OCI-LY7 (cell line): ENCODE results near the gene PTPRF. TPM values are rescaled to one million over a fixed set of nuclear protein-coding genes. Genes with fewer than 3 reads are reported as not detected.
"Not testable (repeated sequence)": the region's sequence is repeated elsewhere in the genome, so short reads cannot be mapped to it uniquely, and the experiment has no call there.

Source experiments
- BruUV-seq: library from RNA; stranded (reverse); fragments of 400-500 nt; replicated peaks from 2 replicates; lab custom pipeline; 2021; lab: Mats Ljungman, UMichigan
- CTCF ChIA-PET: fragments of 300-600 bp; sonication (Branson Sonifier 250); formaldehyde crosslinking; loops from one replicate; lab custom pipeline; 2022; ENCODE audit warnings: antibody characterized with exemption; ENCODE audit not compliant: unreplicated experiment; lab: Charles Lee
- POLR2A ChIA-PET: fragments of 300-600 bp; sonication (Branson Sonifier 250); formaldehyde crosslinking; loops from one replicate; lab custom pipeline; 2022; ENCODE audit warnings: antibody characterized with exemption; lab: Charles Lee
- DNase-seq: peaks from one replicate; pipeline ENCODE4 v3.0.0-alpha.2; 2015; ENCODE audit warnings: low spot score
- H2AFZ ChIP-seq: fragments of 200-600 bp; sonication (generic), shearing (Covaris generic); 2 replicates; pipeline ENCODE4 v1.6.1; 2014; ENCODE audit warnings: mild to moderate bottlenecking, antibody characterized with exemption, low read length, moderate library complexity
- H3K27ac ChIP-seq: fragments of 200-600 bp; sonication (generic); 2 replicates; pipeline ENCODE4 v1.5.1; 2014; ENCODE audit warnings: mixed run types, low read depth, mild to moderate bottlenecking, moderate library complexity, low read length, inconsistent platforms; ENCODE audit not compliant: poor library complexity, severe bottlenecking
- H3K36me3 ChIP-seq: fragments of 200-600 bp; sonication (generic); 2 replicates; pipeline ENCODE4 v1.6.1; 2014; ENCODE audit warnings: mild to moderate bottlenecking, antibody characterized with exemption, low read length, moderate library complexity, mixed read lengths; ENCODE audit not compliant: insufficient read depth
- H3K4me1 ChIP-seq: fragments of 200-600 bp; sonication (generic); 2 replicates; pipeline ENCODE4 v1.5.1; 2014; ENCODE audit warnings: mild to moderate bottlenecking, low read length; ENCODE audit not compliant: insufficient read depth, poor library complexity, severe bottlenecking
- H3K4me2 ChIP-seq: fragments of 200-600 bp; sonication (generic); 2 replicates; pipeline ENCODE4 v1.6.1; 2014; ENCODE audit warnings: mild to moderate bottlenecking, low read length
- H3K4me3 ChIP-seq: fragments of 200-600 bp; sonication (generic); 2 replicates; pipeline ENCODE4 v1.5.1; 2014; ENCODE audit warnings: mild to moderate bottlenecking, low read depth, low read length; ENCODE audit not compliant: poor library complexity, severe bottlenecking
- H3K79me2 ChIP-seq: fragments of 200-600 bp; sonication (generic); 2 replicates; pipeline ENCODE4 v1.6.1; 2016; ENCODE audit warnings: low read depth, mild to moderate bottlenecking, low read length, moderate library complexity, mixed read lengths; ENCODE audit not compliant: insufficient read depth
- H3K9me2 ChIP-seq: fragments of 200-600 bp; sonication (generic); 2 replicates; pipeline ENCODE4 v1.6.1; 2016; ENCODE audit warnings: mild to moderate bottlenecking, low read length, mixed read lengths; ENCODE audit not compliant: insufficient read depth
- H3K9me3 ChIP-seq: fragments of 200-600 bp; sonication (generic); 2 replicates; pipeline ENCODE4 v1.6.1; 2014; ENCODE audit warnings: mild to moderate bottlenecking, mixed run types, low read length, mixed read lengths
- H4K20me1 ChIP-seq: fragments of 200-600 bp; sonication (generic); 2 replicates; pipeline ENCODE4 v1.6.1; 2014; ENCODE audit warnings: mild to moderate bottlenecking, antibody characterized with exemption, low read length, moderate library complexity, mixed read lengths; ENCODE audit not compliant: insufficient read depth
- EZH2phosphoT487 ChIP-seq: fragments of 200-600 bp; sonication (generic); IDR thresholded peaks from 2 replicates; pipeline ENCODE4 v1.6.1; 2018; ENCODE audit warnings: low read depth, borderline replicate concordance, mild to moderate bottlenecking, mixed run types, antibody characterized with exemption, low read length, moderate library complexity, mixed read lengths
- intact Hi-C: fragments of 100-400 bp; cut with micrococcal nuclease; formaldehyde crosslinking; loops from one replicate; pipeline ENCODE4 v1.10.0; 2022; ENCODE audit not compliant: unreplicated experiment
- total RNA-seq, 2 experiments: library from RNA; depleted of rRNA in 1 of 2; stranded (reverse); fragments of >200 nt in 1 of 2; shearing (Covaris generic) in 1 of 2; gene quantifications; 2 replicates each; pipeline ENCODE4 v1.2.3, GENCODE V29; 2014 to 2022
- TF ChIP-seq, protein P1 (sequence below): fragments of 200-600 bp; sonication (generic); conservative IDR thresholded peaks from 2 replicates; pipeline ENCODE4 v1.5.1; 2014; ENCODE audit warnings: mild to moderate bottlenecking, antibody characterized with exemption, low read length, moderate library complexity, mixed read lengths

Gene PTPRF
- total RNA-seq, 2 experiments from 2014 or later = 0.06 to 0.48 TPM

DNA sequence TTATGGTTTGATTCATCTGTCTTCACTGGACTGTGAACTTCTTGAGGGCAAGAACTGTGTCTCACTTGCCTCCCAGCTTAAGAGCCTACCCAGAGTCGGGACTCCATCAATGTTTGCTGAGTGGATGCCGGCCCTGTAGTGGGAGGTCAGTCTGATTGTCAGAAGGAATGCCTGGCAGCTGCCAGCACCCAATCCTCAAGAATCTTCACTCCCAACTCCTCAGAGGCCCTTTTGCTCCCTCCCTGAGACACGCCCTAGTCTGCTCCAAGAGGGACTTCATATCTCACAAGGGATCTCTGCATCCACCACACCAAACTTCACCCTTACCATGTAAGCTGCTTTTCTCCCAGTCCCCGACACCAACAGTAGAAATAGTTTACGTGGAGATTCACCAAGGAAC, 104.0 kb downstream of the PTPRF start:
- H3K4me1 ChIP-seq = no peaks in the 10 kb centered on the region
- intact Hi-C loops = no loop called here
- POLR2A ChIA-PET = no interaction called here

DNA sequence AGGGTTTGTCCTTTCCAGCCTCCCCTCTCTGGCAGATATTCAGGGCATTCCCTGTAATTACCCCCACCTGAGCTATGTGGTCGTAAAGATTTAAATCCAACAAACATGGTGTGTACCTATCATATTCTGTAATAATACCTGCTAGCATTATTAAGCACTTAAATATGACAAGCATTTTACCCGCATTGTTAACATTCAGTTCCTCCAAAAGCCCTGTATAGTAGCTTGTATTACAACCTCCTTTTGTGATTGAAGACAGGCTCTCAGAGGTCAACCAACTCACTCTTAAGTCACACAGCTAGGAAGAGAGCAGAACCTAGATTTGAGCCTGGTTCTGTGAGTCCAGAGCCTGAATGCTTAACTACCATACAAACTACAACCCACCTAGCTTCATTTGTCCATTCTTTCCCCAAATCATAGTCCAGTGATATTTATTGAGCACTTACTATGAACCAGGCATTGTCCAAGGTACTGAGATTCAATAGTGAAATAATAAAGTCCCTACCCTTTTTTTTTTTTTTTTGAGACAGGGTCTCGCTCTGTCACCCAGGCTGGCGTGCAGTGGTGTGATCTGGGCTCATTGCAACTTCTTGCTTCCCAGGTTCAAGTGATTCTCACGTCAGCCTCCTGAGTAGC, 105.4 kb downstream of the PTPRF start:
- intact Hi-C loops = no loop called here
- POLR2A ChIA-PET = interaction anchor here (1.0 kb wide), 1 partner anchor 10 kb away, joined by 5 read pairs; no protein-coding TSS in a partner anchor
- H3K36me3 ChIP-seq = no peaks in the 10 kb centered on the region
- H2AFZ ChIP-seq = no peak overlapping the region
- H3K4me3 ChIP-seq = no peak overlapping the region
- no peak for TF ChIP-seq EZH2phosphoT487
- TF ChIP-seq, protein P1, sequence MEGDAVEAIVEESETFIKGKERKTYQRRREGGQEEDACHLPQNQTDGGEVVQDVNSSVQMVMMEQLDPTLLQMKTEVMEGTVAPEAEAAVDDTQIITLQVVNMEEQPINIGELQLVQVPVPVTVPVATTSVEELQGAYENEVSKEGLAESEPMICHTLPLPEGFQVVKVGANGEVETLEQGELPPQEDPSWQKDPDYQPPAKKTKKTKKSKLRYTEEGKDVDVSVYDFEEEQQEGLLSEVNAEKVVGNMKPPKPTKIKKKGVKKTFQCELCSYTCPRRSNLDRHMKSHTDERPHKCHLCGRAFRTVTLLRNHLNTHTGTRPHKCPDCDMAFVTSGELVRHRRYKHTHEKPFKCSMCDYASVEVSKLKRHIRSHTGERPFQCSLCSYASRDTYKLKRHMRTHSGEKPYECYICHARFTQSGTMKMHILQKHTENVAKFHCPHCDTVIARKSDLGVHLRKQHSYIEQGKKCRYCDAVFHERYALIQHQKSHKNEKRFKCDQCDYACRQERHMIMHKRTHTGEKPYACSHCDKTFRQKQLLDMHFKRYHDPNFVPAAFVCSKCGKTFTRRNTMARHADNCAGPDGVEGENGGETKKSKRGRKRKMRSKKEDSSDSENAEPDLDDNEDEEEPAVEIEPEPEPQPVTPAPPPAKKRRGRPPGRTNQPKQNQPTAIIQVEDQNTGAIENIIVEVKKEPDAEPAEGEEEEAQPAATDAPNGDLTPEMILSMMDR = no peak
- no peak overlapping the region for H3K4me2 ChIP-seq
- H4K20me1 ChIP-seq = no peaks in the 10 kb centered on the region
- no peaks in the 10 kb centered on the region for H3K9me3 ChIP-seq
- no peaks in the 10 kb centered on the region for H3K4me1 ChIP-seq
- H3K79me2 ChIP-seq = no peaks in the 10 kb centered on the region
- no peak overlapping the region for H3K27ac ChIP-seq
- DNase-seq = no peak
- no TSS peak for BruUV-seq
- CTCF ChIA-PET = no interaction called here
- H3K9me2 ChIP-seq = no peaks in the 10 kb centered on the region

More for the DNA sequence above, 104.0 kb downstream of the PTPRF start:
- H3K36me3 ChIP-seq = no peaks in the 10 kb centered on the region
- no peak overlapping the region for H3K4me2 ChIP-seq
- CTCF ChIA-PET = no interaction called here
- BruUV-seq = no TSS peak
- no peak for DNase-seq
- H3K4me3 ChIP-seq = no peak overlapping the region
- TF ChIP-seq, protein P1 = no peak
- no peak for TF ChIP-seq EZH2phosphoT487
- H2AFZ ChIP-seq = no peak overlapping the region
- no peaks in the 10 kb centered on the region for H3K9me2 ChIP-seq
- no peaks in the 10 kb centered on the region for H4K20me1 ChIP-seq
- H3K79me2 ChIP-seq = no peaks in the 10 kb centered on the region
- H3K27ac ChIP-seq = no peak overlapping the region
- H3K9me3 ChIP-seq = no peaks in the 10 kb centered on the region

- H4K20me1 ChIP-seq = no peaks in the 10 kb centered on the region
- POLR2A ChIA-PET = interaction anchor here (0.6 kb wide), 1 partner anchor 527 kb away, joined by 3 read pairs; no protein-coding TSS in a partner anchor
- BruUV-seq = no TSS peak
- no peaks in the 10 kb centered on the region for H3K36me3 ChIP-seq
- DNase-seq = no peak
- CTCF ChIA-PET = no interaction called here
- H3K9me2 ChIP-seq = no peaks in the 10 kb centered on the region
- H3K4me2 ChIP-seq = no peak overlapping the region
- H3K4me1 ChIP-seq = no peaks in the 10 kb centered on the region
- no peaks in the 10 kb centered on the region for H3K79me2 ChIP-seq
- intact Hi-C loops = no loop called here
- no peak overlapping the region for H2AFZ ChIP-seq
- no peak overlapping the region for H3K4me3 ChIP-seq
- no peak overlapping the region for H3K27ac ChIP-seq
- no peaks in the 10 kb centered on the region for H3K9me3 ChIP-seq
- no peak for TF ChIP-seq EZH2phosphoT487
- TF ChIP-seq, protein P1 = no peak
Measured at GRCh38 chr1:43637267-43637666, 106.6 kb downstream of the PTPRF start.

- H3K9me2 ChIP-seq, DNase-seq, BruUV-seq, CTCF ChIA-PET, intact Hi-C loops, H3K9me3 ChIP-seq, H3K27ac ChIP-seq, H4K20me1 ChIP-seq, H3K79me2 ChIP-seq, POLR2A ChIA-PET, H3K4me2 ChIP-seq, H3K36me3 ChIP-seq, H3K4me1 ChIP-seq, H2AFZ ChIP-seq, H3K4me3 ChIP-seq: not testable (repeated sequence)
Measured at GRCh38 chr1:43638381-43638780, 107.7 kb downstream of the PTPRF start.
